Thyroid gland (tissue), 4 donors: ENCODE measurements around the gene PLCB1.

Experiments
- CTCF ChIP-seq, 6 experiments: fragments of 200-600 bp in 3 of 6; fragments of 450-650 bp in 3 of 6; sonication (generic) in 3 of 6; IDR thresholded peaks; one replicate each; pipeline ENCODE4 v1.5.1; 2016 to 2019; ENCODE audit warnings: antibody characterized with exemption in 6 of 6, mild to moderate bottlenecking in 2 of 6, inconsistent platforms in 1 of 6, moderate library complexity in 1 of 6
- POLR2A ChIP-seq, 2 donors: fragments of 450-650 bp; IDR thresholded peaks; one replicate each; pipeline ENCODE4 v1.6.1; 2017; ENCODE audit warnings: antibody characterized with exemption in 2 of 2, mild to moderate bottlenecking in 2 of 2, moderate library complexity in 1 of 2

GRCh38 chr20:8326899-8327298 is 194.8 kb downstream of the PLCB1 start:
- no peak for TF ChIP-seq CTCF (IDR thresholded peaks at IDR 0.05)
- no peak for TF ChIP-seq POLR2A (IDR thresholded peaks at IDR 0.05)
